Hematopoietic multipotent progenitor cell treated with erythropoietin and hydrocortisone succinate and interleukin-3 and kit ligand, for 15 days (in vitro differentiated cells): ENCODE results near the gene ALDH7A1.
"Not testable (repeated sequence)": the region's sequence is repeated elsewhere in the genome, so short reads cannot be mapped to it uniquely, and the experiment has no call there.

Experiments
- DNase-seq: peaks from one replicate; pipeline ENCODE4 v3.0.0-alpha.2; 2015; ENCODE audit warnings: low spot score

ALDH7A1 gene

DNA sequence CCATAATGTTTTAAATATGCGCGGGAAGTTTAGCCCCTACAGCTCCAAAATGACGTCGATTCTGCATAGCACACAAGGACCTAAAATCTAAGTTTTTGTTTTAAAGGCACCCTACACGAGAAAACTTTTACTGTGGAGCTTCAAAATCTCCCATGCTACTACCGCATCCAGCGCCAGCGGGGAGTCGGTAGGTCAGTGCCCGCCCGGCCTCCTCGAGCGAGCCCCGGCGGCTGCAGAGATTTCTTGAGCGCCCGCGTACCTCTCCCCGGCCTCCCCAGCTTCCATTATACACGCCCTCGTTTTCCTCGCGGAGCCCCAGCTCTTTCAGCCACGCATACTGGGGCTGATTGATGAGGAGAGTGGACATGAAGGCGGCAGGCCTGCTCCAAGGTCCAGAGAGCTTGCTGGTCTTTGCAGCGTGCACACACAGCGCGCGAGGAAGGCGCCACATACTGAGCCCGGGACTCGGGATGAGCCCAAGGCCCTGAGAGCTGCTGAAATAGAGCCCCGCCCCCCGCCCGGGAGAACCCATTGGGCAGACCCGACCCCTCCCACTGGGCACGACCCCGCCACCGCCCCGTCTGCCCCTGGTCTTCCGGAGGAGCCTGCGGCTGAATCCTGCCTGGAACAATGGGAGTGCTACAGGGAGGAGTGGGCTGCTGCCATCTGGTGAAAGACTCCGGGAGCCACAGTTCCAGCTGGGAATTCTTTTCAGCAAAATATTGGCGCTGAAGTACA lies at the start of gene ALDH7A1:
TSS of gene ALDH7A1 (minus strand) at position 472 of the 738 bp plus-strand sequence. CDS start at position 451, 21 bp downstream.
- no peak for DNase-seq

GRCh38 chr5:126641387-126641786 lies 46.4 kb upstream of the ALDH7A1 start:
- no peak for DNase-seq

DNA sequence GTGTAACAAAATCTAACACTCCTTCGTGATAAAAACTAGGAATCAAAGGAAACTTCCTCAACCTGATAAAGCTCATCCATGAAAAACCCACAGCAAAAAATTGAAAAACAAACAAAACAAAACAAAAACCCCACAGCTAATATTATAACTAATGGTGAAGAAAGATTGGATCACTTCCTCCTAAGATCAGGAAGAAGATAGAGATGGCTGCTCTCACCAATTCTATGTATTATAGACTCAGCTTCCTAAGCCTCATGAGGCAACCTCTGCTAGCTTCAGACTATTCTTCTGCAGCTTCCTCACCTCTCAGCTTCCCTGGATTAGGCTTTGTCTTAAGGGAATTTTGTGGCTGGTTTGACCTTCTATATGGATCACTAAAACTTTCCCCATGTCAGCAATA lies 45.8 kb upstream of the ALDH7A1 start:
- DNase-seq, result no peak

DNA sequence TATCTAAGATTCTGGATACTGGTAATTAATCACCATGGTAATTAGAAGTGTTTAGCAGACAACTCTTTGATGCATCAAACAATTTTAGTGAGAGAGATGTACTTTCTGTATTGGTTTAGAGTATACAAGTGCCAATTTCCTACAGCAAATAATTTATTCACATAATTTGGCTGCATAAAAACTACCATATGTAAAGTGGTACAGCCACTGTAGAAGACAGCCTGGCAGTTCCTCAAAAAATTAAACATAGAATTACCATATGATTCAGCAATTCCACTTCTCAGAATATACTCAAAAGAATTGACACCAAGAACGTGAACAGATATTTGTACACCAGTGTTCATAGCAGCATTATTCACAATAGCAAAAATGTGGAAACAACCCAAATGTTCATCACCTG lies 41.9 kb upstream of the ALDH7A1 start:
- DNase-seq, result no peak

- DNase-seq, result no peak
Observed at GRCh38 chr5:126635585-126635984, 40.6 kb upstream of the ALDH7A1 start.

GRCh38 chr5:126633552-126633951 lies 38.5 kb upstream of the ALDH7A1 start:
- no peak for DNase-seq

DNA sequence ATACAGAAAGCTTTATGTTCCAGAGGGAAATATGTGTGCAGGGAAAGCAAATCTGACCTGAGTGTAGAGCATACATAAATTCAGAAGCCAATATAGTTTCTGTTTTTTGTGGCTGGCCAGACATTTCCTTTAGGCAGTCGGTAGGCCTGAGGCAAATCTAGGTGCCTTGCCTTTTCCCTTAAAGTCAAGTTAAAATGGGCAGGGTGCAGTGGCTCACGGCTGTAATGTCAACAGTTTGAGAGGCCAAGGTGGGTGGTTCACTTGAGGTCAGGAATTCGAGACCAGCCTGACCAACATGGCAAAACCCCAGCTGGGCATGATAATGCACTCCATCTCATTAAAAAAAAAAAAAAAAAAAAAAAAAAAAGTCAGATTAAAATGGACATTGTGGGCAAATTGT lies 36.9 kb upstream of the ALDH7A1 start:
- DNase-seq, result no peak

DNA sequence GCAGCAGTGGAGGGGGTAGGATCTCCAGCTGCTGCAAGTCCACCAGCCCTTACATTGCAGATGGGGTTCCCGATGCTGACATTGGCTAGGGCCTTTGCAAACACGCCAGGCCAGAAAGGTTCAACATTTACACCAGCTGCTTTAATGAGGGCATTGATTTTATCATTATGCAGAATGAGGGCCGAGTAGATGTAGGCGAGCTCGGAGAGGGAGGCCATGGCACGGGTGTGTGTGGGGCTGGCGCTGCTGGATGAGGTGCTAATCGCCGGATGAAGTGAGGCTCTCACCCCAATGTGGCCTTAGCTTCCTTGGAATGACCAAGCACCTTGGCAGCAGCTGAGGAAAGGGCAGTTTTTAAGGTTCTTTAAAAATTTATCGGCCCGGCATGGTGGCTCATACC lies 33.1 kb upstream of the ALDH7A1 start:
- DNase-seq, result no peak

GRCh38 chr5:126624534-126624933 lies 29.5 kb upstream of the ALDH7A1 start:
- DNase-seq, result no peak

DNA sequence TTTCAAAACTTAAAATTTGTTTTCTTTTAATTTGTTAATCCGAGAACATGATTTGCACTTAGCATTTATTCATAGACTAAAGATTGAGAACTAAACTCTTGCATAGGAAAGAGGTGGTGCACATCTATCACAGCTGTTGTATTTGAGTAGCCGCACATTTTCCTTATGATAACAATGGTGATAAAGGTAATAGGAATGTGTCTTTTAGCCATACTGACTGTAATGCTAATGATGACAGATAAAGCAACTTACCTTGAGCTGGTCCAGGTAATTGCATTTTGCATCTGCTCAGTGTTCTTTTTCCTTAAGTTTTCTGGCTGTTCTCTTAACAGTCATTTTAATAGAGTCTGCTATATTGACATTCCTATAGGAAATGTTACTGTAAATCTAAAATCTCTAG lies 24.8 kb upstream of the ALDH7A1 start:
- DNase-seq, result no peak

GRCh38 chr5:126617603-126618002 lies 22.6 kb upstream of the ALDH7A1 start:
- DNase-seq, result not testable (repeated sequence)

- DNase-seq, result no peak
Observed at GRCh38 chr5:126615286-126615685, 20.3 kb upstream of the ALDH7A1 start.

DNA sequence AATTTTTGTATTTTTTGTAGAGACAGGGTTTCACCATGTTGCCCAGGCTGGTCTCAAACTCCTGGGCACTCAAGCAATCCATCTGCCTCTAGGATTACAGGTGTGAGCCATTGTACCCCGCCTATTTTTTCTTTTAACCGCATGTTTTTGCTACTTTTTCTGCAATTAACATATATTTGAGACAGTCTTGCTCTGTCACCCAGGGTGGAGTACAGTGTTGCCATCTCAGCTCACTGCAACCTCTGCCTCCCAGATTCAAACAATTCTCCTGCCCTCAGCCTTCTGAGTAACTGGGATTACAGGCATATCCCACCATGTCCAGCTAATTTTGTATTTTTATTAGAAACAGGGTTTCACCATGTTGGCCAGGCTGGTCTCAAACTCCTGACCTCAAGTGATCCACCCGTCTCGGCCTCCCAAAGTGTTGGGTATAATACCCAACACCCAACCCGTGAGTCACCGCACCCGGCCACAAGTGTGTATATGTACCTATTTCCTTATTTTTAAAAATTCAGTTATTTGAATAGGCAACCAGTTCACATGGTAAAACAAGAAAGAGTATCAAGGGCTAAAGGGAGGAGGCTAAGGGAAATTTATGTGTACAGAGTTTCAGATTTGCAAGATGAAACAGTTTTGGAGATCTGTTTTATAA lies 19.0 kb upstream of the ALDH7A1 start:
- no peak for DNase-seq

GRCh38 chr5:126610616-126611015 lies 15.6 kb upstream of the ALDH7A1 start:
- DNase-seq, result no peak

DNA sequence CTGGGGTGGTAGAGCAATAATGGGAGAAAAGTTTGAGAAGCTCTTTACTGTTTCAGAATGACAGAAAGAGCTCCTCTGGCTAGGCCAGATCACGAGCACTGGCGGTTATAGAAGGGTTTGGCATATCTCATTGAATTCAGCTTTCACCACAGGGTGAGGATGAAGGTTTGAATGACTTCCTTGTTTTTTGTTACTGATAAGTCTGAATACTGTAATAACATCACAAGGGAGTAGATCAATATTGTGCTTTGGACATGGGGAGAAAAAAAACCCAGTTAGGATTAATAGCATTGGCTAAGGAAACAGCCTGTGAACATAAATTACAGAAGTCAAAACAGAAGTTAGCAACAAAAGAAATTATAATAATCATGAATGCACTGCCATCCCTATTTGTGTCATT lies 15.1 kb upstream of the ALDH7A1 start:
- DNase-seq, result no peak

GRCh38 chr5:126605525-126605924 lies 10.5 kb upstream of the ALDH7A1 start:
- DNase-seq, result no peak

GRCh38 chr5:126603402-126603991 lies 8.5 kb upstream of the ALDH7A1 start:
- no peak for DNase-seq

- peak; percentile 79 for DNase-seq
Observed at GRCh38 chr5:126600631-126601511, 5.9 kb upstream of the ALDH7A1 start, which contains the start of gene PHAX. PHAX (plus strand) TSS chr5:126600947; CDS start chr5:126600963, 16 bp downstream.

- not testable (repeated sequence) for DNase-seq
Observed at GRCh38 chr5:126599971-126600630, 5.1 kb upstream of the ALDH7A1 start.

GRCh38 chr5:126599499-126599898 lies 4.5 kb upstream of the ALDH7A1 start:
- DNase-seq, result no peak

DNA sequence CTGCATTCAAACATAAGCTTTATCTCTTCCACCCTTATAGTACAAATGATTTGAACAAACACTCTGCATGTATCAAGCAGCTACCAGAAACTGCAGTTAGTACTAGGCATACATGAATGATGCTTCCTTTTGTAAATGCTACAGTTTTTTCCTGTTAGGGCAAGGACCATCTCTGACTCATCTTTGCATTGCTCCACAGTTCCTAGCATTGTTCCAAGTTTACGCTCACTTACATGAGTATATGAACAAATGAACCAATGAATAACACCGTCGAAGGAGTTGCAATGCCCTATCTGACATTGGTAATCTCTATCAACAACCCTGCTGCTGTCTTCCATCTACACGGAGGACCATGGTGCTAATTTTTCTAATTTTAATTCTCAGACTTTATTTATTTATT lies 2.1 kb upstream of the ALDH7A1 start:
- no peak for DNase-seq
